H9 (cell line): ENCODE data around the gene PDK4. TPM values are rescaled to one million over a fixed set of nuclear protein-coding genes. Genes with fewer than 3 reads are reported as not detected.

Experiments used
- DNase-seq: peaks from one replicate; pipeline ENCODE4 v3.0.0-alpha.2; 2017
- H2AFZ ChIP-seq: one replicate; pipeline ENCODE4 v1.6.1; 2013; ENCODE audit warnings: mild to moderate bottlenecking, low read length, control low read depth, moderate library complexity
- H2AK5ac ChIP-seq: 2 replicates; pipeline ENCODE4 v1.6.1; 2013; ENCODE audit warnings: low read length, control low read depth, mixed read lengths; ENCODE audit not compliant: insufficient read length
- H2BK120ac ChIP-seq: one replicate; pipeline ENCODE4 v1.6.1; 2013; ENCODE audit warnings: low read depth, mild to moderate bottlenecking, low read length, control low read depth, inconsistent platforms; ENCODE audit not compliant: poor library complexity, severe bottlenecking
- H2BK12ac ChIP-seq: 2 replicates; pipeline ENCODE4 v1.6.1; 2013; ENCODE audit warnings: low read length, control low read depth, mixed read lengths, low read depth; ENCODE audit not compliant: insufficient read length
- H2BK15ac ChIP-seq: 2 replicates; pipeline ENCODE4 v1.6.1; 2013; ENCODE audit warnings: low read depth, low read length, control low read depth
- H2BK20ac ChIP-seq: one replicate; pipeline ENCODE4 v1.6.1; 2013; ENCODE audit warnings: low read depth, mild to moderate bottlenecking, low read length, control low read depth, inconsistent platforms; ENCODE audit not compliant: poor library complexity, severe bottlenecking
- H2BK5ac ChIP-seq: 2 replicates; pipeline ENCODE4 v1.6.1; 2013; ENCODE audit warnings: low read length, control low read depth, mixed read lengths; ENCODE audit not compliant: insufficient read length
- H3K14ac ChIP-seq: 2 replicates; pipeline ENCODE4 v1.6.1; 2013; ENCODE audit warnings: low read length, control low read depth; ENCODE audit not compliant: insufficient read depth
- H3K18ac ChIP-seq: 2 replicates; pipeline ENCODE4 v1.6.1; 2013; ENCODE audit warnings: low read depth, mild to moderate bottlenecking, mixed read lengths, low read length, control low read depth; ENCODE audit not compliant: insufficient read length
- H3K23ac ChIP-seq: 2 replicates; pipeline ENCODE4 v1.6.1; 2013; ENCODE audit warnings: low read length, control low read depth, mixed read lengths, low read depth; ENCODE audit not compliant: insufficient read length
- H3K23me2 ChIP-seq: 2 replicates; pipeline ENCODE4 v1.6.1; 2013; ENCODE audit warnings: low read depth, mild to moderate bottlenecking, mixed read lengths, low read length, control low read depth; ENCODE audit not compliant: insufficient read length, poor library complexity, severe bottlenecking
- H3K27ac ChIP-seq: 2 replicates; pipeline ENCODE4 v1.5.1; 2013; ENCODE audit warnings: low read length, control low read depth, mixed read lengths, low read depth; ENCODE audit not compliant: insufficient read length
- H3K27me3 ChIP-seq: 2 replicates; pipeline ENCODE4 v1.6.1; 2013; ENCODE audit warnings: low read length, control low read depth, inconsistent platforms; ENCODE audit not compliant: insufficient read depth
- H3K4ac ChIP-seq: 2 replicates; pipeline ENCODE4 v1.6.1; 2013; ENCODE audit warnings: low read depth, mild to moderate bottlenecking, control low read depth, inconsistent platforms, low read length, moderate library complexity
- H3K4me1 ChIP-seq: 2 replicates; pipeline ENCODE4 v1.6.1; 2013; ENCODE audit warnings: low read length, control low read depth, inconsistent platforms; ENCODE audit not compliant: insufficient read depth
- H3K4me2 ChIP-seq: 2 replicates; pipeline ENCODE4 v1.6.1; 2013; ENCODE audit warnings: low read length, control low read depth, mixed read lengths; ENCODE audit not compliant: insufficient read length, insufficient read depth
- H3K56ac ChIP-seq: 2 replicates; pipeline ENCODE4 v1.6.1; 2013; ENCODE audit warnings: low read depth, mild to moderate bottlenecking, mixed read lengths, low read length, control low read depth; ENCODE audit not compliant: insufficient read length
- H3K79me1 ChIP-seq: 2 replicates; pipeline ENCODE4 v1.6.1; 2013; ENCODE audit warnings: low read depth, mild to moderate bottlenecking, moderate library complexity, low read length, control low read depth, inconsistent platforms; ENCODE audit not compliant: insufficient read depth, poor library complexity, severe bottlenecking
- H3K79me2 ChIP-seq: 2 replicates; pipeline ENCODE4 v1.6.1; 2013; ENCODE audit warnings: low read length, control low read depth, inconsistent platforms; ENCODE audit not compliant: insufficient read depth
- H3K9ac ChIP-seq: 2 replicates; pipeline ENCODE4 v1.6.1; 2013; ENCODE audit warnings: low read length, control low read depth, mixed read lengths; ENCODE audit not compliant: insufficient read length; ENCODE audit errors: extremely low read depth
- H3K9me3 ChIP-seq: one replicate; pipeline ENCODE4 v1.6.1; 2013; ENCODE audit warnings: low read depth, low read length, inconsistent platforms; ENCODE audit not compliant: control insufficient read depth
- H3T11ph ChIP-seq: one replicate; pipeline ENCODE4 v1.6.1; 2013; ENCODE audit warnings: mild to moderate bottlenecking, low read length, control low read depth, inconsistent platforms
- H4K20me1 ChIP-seq: one replicate; pipeline ENCODE4 v1.6.1; 2013; ENCODE audit not compliant: control insufficient read depth, insufficient read length, insufficient read depth
- H4K5ac ChIP-seq: 2 replicates; pipeline ENCODE4 v1.6.1; 2013; ENCODE audit warnings: low read depth, mild to moderate bottlenecking, mixed read lengths, low read length, control low read depth; ENCODE audit not compliant: insufficient read length
- H4K8ac ChIP-seq: replicated peaks from 2 replicates; pipeline ENCODE4 v1.6.1; 2013; ENCODE audit warnings: low read length, control low read depth, mixed read lengths, low read depth; ENCODE audit not compliant: insufficient read length
- H4K91ac ChIP-seq: 2 replicates; pipeline ENCODE4 v1.6.1; 2013; ENCODE audit warnings: low read depth, mild to moderate bottlenecking, moderate library complexity, mixed read lengths, low read length, control low read depth; ENCODE audit not compliant: insufficient read length
- H3K27ac Mint-ChIP-seq, 3 experiments: 2 replicates in 2 of 3; 3 replicates in 1 of 3; pipeline ENCODE4 v1.8.0; 2020 to 2021; ENCODE audit warnings: mixed read lengths in 3 of 3, mild to moderate bottlenecking in 1 of 3, moderate library complexity in 1 of 3
- H3K27me3 Mint-ChIP-seq: 2 replicates; pipeline ENCODE4 v1.8.0; 2021; ENCODE audit warnings: low read depth, mild to moderate bottlenecking, moderate library complexity, mixed read lengths
- H3K36me3 Mint-ChIP-seq, 3 experiments: 2 replicates in 2 of 3; 3 replicates in 1 of 3; pipeline ENCODE4 v1.8.0; 2020 to 2021; ENCODE audit warnings: low read depth in 3 of 3, mixed read lengths in 3 of 3; ENCODE audit not compliant: insufficient read depth in 1 of 3
- H3K4me1 Mint-ChIP-seq, 2 experiments: 2 replicates each; pipeline ENCODE4 v1.8.0; 2020; ENCODE audit warnings: mixed read lengths in 2 of 2
- H3K4me3 Mint-ChIP-seq, 2 experiments: 2 replicates in 1 of 2; 3 replicates in 1 of 2; pipeline ENCODE4 v1.8.0; 2020 to 2021; ENCODE audit warnings: mild to moderate bottlenecking in 2 of 2, mixed read lengths in 2 of 2, moderate library complexity in 1 of 2
- H3K9me3 Mint-ChIP-seq, 2 experiments: 2 replicates in 1 of 2; 3 replicates in 1 of 2; pipeline ENCODE4 v1.8.0; 2020; ENCODE audit warnings: mild to moderate bottlenecking in 2 of 2, mixed read lengths in 2 of 2, moderate library complexity in 1 of 2
- WGBS: extraction: QIAGEN DNeasy Blood & Tissue Kit; methylation state at CpG from one replicate; pipeline ENCODE4 v1.1.7; 2013; ENCODE audit warnings: missing lambda C conversion rate, low lambda C conversion rate, mixed read lengths; ENCODE audit not compliant: insufficient read length; ENCODE audit errors: extremely low coverage; 5-methylcytosine and 5-hydroxymethylcytosine counted together
- total RNA-seq: library from RNA; stranded (reverse); gene quantifications from 2 replicates; pipeline ENCODE4 v1.2.1, GENCODE V29; 2021
- TF ChIP-seq, protein P1 (sequence below): fragments of 200-600 bp; sonication (generic); conservative IDR thresholded peaks from 3 replicates; pipeline ENCODE4 v1.8.0; 2021; ENCODE audit warnings: antibody characterized with exemption, mild to moderate bottlenecking

Gene PDK4
- total RNA-seq, 1 experiment from 2014 or later, result not detected

DNA sequence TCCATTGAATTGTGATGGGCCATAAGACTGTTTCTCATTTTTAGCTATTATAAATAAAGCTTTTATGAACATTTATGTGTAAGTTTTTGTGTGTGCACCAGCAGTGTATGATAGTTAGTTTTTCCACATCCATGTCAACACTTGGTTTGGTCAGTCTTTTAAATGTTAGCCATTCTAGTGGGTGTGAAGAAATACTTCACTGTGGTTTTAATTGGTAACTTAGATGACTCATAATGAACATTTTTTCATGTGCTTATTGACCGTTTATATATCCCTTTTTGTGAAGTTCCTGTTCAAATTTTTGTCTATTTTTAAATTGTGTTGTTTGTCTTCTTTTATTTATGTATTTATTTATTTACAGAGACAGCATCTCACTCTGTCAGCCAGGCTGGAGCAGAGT is 23.6 kb upstream of the PDK4 start:
- Histone ChIP-seq H2BK120ac (no peak overlapping the region), H2BK5ac (no peak overlapping the region), H3K27ac (no peak overlapping the region), H3K27me3 (no peaks in the 10 kb centered on the region), H3K14ac (no peak overlapping the region), H3K79me1 (no peaks in the 10 kb centered on the region), H3K56ac (no peak overlapping the region), H4K5ac (no peak overlapping the region), H2BK15ac (no peak overlapping the region), H4K91ac (no peak overlapping the region), H2AFZ (no peak overlapping the region), H3T11ph (no peak overlapping the region), H3K9me3 (no peaks in the 10 kb centered on the region), H3K4me2 (no peak overlapping the region), H3K9ac (no peak overlapping the region), H2AK5ac (no peak overlapping the region), H3K4ac (no peak overlapping the region), H2BK20ac (no peak overlapping the region), H3K79me2 (no peaks in the 10 kb centered on the region), H4K20me1 (no peaks in the 10 kb centered on the region), H3K4me1 (no peaks in the 10 kb centered on the region), H4K8ac (no peak overlapping the region), H3K18ac (no peak overlapping the region), H2BK12ac (no peak overlapping the region), H3K23ac (no peak overlapping the region), H3K23me2 (no peaks in the 10 kb centered on the region)
- WGBS, result no CpG with 5 or more reads among the region's 1 CpG
- Mint-ChIP-seq H3K4me3 (no peak overlapping the region), H3K36me3 (no peaks in the 10 kb centered on the region), H3K4me1 (no peaks in the 10 kb centered on the region), H3K27ac (no peak overlapping the region), H3K27me3 (peaks cover 12% of the 10 kb centered on the region), H3K9me3 (peaks cover 4 to 5% of the 10 kb centered on the region in 2 experiments; a peak in 1 of 5 replicates)
- TF ChIP-seq, protein P1, sequence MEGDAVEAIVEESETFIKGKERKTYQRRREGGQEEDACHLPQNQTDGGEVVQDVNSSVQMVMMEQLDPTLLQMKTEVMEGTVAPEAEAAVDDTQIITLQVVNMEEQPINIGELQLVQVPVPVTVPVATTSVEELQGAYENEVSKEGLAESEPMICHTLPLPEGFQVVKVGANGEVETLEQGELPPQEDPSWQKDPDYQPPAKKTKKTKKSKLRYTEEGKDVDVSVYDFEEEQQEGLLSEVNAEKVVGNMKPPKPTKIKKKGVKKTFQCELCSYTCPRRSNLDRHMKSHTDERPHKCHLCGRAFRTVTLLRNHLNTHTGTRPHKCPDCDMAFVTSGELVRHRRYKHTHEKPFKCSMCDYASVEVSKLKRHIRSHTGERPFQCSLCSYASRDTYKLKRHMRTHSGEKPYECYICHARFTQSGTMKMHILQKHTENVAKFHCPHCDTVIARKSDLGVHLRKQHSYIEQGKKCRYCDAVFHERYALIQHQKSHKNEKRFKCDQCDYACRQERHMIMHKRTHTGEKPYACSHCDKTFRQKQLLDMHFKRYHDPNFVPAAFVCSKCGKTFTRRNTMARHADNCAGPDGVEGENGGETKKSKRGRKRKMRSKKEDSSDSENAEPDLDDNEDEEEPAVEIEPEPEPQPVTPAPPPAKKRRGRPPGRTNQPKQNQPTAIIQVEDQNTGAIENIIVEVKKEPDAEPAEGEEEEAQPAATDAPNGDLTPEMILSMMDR, result no peak
- DNase-seq, result no peak
